Spleen (tissue), 11 donors: ENCODE measurements around the gene TMEM131L. TPM values are rescaled to one million over a fixed set of nuclear protein-coding genes. Genes with fewer than 3 reads are reported as not detected.

ENCODE experiments used
- DNase-seq: peaks from one replicate; pipeline ENCODE4 v3.0.0-alpha.2; 2020
- H3K27ac ChIP-seq, 8 donors: fragments of 200-600 bp; sonication (generic) in 7 of 8; 1 replicate in 4 of 8; 2 replicates in 4 of 8; pipeline versions ENCODE4 v1.5.0 to v1.8.0; 2016 to 2021; ENCODE audit warnings: inconsistent platforms in 4 of 8, mild to moderate bottlenecking in 4 of 8, moderate library complexity in 1 of 8
- H3K27me3 ChIP-seq, 7 donors: fragments of 200-600 bp; sonication (generic) in 6 of 7; replicated peaks in 1 of 7; 1 replicate in 4 of 7; 2 replicates in 3 of 7; pipeline versions ENCODE4 v1.5.0 to v1.8.0; 2016 to 2021; ENCODE audit warnings: inconsistent platforms in 3 of 7, mild to moderate bottlenecking in 1 of 7
- H3K36me3 ChIP-seq, 6 donors: fragments of 200-600 bp; sonication (generic) in 5 of 6; 1 replicate in 4 of 6; 2 replicates in 2 of 6; pipeline versions ENCODE4 v1.5.0 to v1.8.0; 2016 to 2021; ENCODE audit warnings: inconsistent platforms in 2 of 6
- H3K4me1 ChIP-seq, 6 donors: fragments of 200-600 bp; sonication (generic) in 5 of 6; 1 replicate in 3 of 6; 2 replicates in 3 of 6; pipeline versions ENCODE4 v1.5.0 to v1.8.0; 2016 to 2021; ENCODE audit warnings: inconsistent platforms in 3 of 6
- H3K4me3 ChIP-seq, 8 donors: fragments of 200-600 bp; sonication (generic) in 7 of 8; 1 replicate in 4 of 8; 2 replicates in 4 of 8; pipeline versions ENCODE4 v1.5.0 to v1.8.0; 2016 to 2021; ENCODE audit warnings: inconsistent platforms in 4 of 8, mild to moderate bottlenecking in 4 of 8, moderate library complexity in 2 of 8
- H3K9me3 ChIP-seq, 8 donors: fragments of 200-600 bp; sonication (generic) in 7 of 8; 1 replicate in 4 of 8; 2 replicates in 4 of 8; pipeline versions ENCODE4 v1.5.0 to v1.8.0; 2016 to 2021; ENCODE audit warnings: inconsistent platforms in 4 of 8
- POLR2A ChIP-seq, 3 donors: fragments of 450-650 bp; IDR thresholded peaks; one replicate each; pipeline ENCODE4 v1.5.1; 2017; ENCODE audit warnings: antibody characterized with exemption in 3 of 3, mild to moderate bottlenecking in 1 of 3
- POLR2AphosphoS5 ChIP-seq, 3 donors: sonication (generic); formaldehyde crosslinking; IDR thresholded peaks; one replicate each; pipeline ENCODE4 v1.5.1; 2017; ENCODE audit warnings: antibody characterized with exemption in 3 of 3
- WGBS, 5 donors: extraction: QIAGEN DNeasy Blood & Tissue Kit in 3 of 5; methylation state at CpG; one replicate each; pipeline versions ENCODE4 v1.1.5 to v1.1.7; 2013 to 2018; 5-methylcytosine and 5-hydroxymethylcytosine counted together
- intact Hi-C: fragments of 100-400 bp; cut with DNase I; formaldehyde crosslinking; loops from one replicate; pipeline ENCODE4 v1.15.0; 2023; ENCODE audit warnings: low total_unique reads
- polyA plus RNA-seq, 3 donors: library from polyadenylated mRNA; stranded (reverse); fragments of 200-250 nt; gene quantifications; one replicate each; pipeline ENCODE4 v1.2.1, GENCODE V29; 2013
- total RNA-seq, 7 donors: library from RNA; depleted of rRNA in 3 of 7; stranded (reverse); fragments of >200 nt in 3 of 7; fragmentation: NEBNext Ultra II Directional in 4 of 7; extraction: Animal tissue kit (Norgen Biotek cat#: 25700) in 4 of 7; gene quantifications; one replicate each; pipeline versions ENCODE4 v1.1.0 to v1.2.1, GENCODE V29; 2016 to 2021
- TF ChIP-seq, protein P1 (sequence below), 11 experiments: fragments of 200-600 bp in 7 of 11; fragments of 450-650 bp in 4 of 11; sonication (generic) in 4 of 11; IDR thresholded peaks in 8 of 11; conservative IDR thresholded peaks in 3 of 11; 1 replicate in 7 of 11; 2 replicates in 4 of 11; pipeline versions ENCODE4 v1.4.0 to v1.8.0; 2016 to 2021; ENCODE audit warnings: antibody characterized with exemption in 11 of 11, inconsistent platforms in 4 of 11, mild to moderate bottlenecking in 1 of 11
- donor health status: healthy with polysubstance abuse.
- donor health status: DM: no; HTN: no; CAD: no; lungs with moderate emphysema.
- donor health status: DM: no; HTN: no; CAD: no.
- donor health status: Bipolar disorder and iron deficiency.
- donor health status: healthy.
- donor health status: DM: no; HTN: no; CAD: no.
- donor health status: DM: yes; HTN: yes; CAD: no.

TMEM131L gene
- total and polyA plus RNA-seq, 10 donors: 20.9 to 105 (median 80.1) TPM

DNA sequence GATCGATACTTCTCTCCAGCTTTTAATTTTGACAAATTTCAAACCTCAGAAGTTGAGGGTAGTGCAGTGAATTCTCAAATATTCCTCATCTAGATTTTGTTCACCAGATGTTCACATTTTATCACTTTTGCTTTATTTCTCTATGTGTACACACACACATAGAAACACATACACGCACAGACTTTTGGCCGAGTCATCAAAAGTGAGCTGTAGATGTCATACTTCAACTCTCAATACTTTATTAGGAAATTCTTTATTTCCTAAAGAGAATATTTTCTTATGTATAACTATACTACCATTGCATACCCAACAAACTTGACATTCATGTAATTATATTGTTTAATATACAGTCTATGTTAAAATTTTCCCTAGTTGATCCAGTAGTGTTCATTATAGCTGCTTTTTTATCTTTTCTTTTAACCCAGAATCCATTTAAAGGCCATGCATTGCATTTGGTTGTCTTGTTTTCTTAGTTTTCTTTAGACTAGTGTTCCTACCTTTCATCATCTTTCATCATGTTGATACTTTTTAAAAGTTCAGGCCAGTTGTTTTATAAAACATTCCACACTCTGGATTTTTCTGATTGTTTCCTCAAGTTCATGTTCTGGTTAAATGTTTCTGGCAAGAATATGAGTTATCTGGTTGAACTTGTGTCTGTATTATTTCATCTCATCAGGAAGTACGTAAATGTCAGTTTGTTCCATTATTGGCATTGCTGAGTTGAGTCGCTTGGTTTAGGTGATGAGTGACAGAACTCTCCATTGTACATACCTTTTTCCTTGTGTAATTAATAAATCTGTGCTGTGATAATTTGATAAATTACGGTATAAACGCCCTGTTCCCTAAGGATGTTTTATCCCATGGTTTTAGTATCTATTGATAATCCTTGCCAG, 123.8 kb downstream of the TMEM131L start:
- TF ChIP-seq POLR2AphosphoS5 (IDR thresholded peaks at IDR 0.05) (no peak), POLR2A (IDR thresholded peaks at IDR 0.05) (no peak)
- TF ChIP-seq, protein P1, sequence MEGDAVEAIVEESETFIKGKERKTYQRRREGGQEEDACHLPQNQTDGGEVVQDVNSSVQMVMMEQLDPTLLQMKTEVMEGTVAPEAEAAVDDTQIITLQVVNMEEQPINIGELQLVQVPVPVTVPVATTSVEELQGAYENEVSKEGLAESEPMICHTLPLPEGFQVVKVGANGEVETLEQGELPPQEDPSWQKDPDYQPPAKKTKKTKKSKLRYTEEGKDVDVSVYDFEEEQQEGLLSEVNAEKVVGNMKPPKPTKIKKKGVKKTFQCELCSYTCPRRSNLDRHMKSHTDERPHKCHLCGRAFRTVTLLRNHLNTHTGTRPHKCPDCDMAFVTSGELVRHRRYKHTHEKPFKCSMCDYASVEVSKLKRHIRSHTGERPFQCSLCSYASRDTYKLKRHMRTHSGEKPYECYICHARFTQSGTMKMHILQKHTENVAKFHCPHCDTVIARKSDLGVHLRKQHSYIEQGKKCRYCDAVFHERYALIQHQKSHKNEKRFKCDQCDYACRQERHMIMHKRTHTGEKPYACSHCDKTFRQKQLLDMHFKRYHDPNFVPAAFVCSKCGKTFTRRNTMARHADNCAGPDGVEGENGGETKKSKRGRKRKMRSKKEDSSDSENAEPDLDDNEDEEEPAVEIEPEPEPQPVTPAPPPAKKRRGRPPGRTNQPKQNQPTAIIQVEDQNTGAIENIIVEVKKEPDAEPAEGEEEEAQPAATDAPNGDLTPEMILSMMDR (IDR thresholded peaks at IDR 0.05 in 8 of 11, conservative IDR thresholded peaks at IDR 0.05 in 3 of 11): no peak
- intact Hi-C loops: no loop called here
- no peak for DNase-seq
- Histone ChIP-seq H3K4me3 (no peak overlapping the region), H3K27me3 (no peaks in the 10 kb centered on the region), H3K27ac (no peak overlapping the region), H3K4me1 (peaks cover 0 to 4% (median 0%) of the 10 kb centered on the region in 6 donors), H3K9me3 (no peaks in the 10 kb centered on the region), H3K36me3 (peaks cover 5 to 100% (median 90%) of the 10 kb centered on the region in 6 donors)
- 69 to 98% (median 85%) methylated on average over 7 of the region's 7 CpGs for WGBS, 5 donors

DNA sequence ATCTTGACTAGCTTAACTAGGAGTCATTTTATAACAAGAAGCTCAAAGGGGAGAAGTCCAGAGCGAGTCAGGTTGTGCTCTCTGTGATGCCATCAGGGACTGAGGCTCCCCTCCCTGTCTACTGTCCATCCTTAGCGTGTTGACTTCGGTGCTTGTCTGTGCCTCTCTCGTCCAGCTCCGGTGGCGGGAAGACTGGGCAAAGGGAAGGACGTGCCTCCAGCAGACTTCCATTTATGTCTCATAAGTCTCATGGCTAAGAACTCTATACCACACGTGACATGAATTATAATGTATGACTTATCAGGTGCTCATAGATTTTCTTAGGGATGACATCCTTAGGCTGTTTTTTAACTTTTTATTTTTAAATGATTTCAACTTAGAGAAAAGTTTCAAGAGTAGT, 125.3 kb downstream of the TMEM131L start:
- peaks cover 5 to 100% (median 89%) of the 10 kb centered on the region in 6 donors for H3K36me3 ChIP-seq
- TF ChIP-seq POLR2AphosphoS5 (IDR thresholded peaks at IDR 0.05): peak in 2 of 3 donors; percentile 21 to 24
- no peak for TF ChIP-seq POLR2A (IDR thresholded peaks at IDR 0.05)
- TF ChIP-seq, protein P1 (IDR thresholded peaks at IDR 0.05 in 8 of 11, conservative IDR thresholded peaks at IDR 0.05 in 3 of 11): no peak
- no peak for DNase-seq
- WGBS, 5 donors: 80 to 97% (median 92%) methylated on average over 8 of the region's 8 CpGs
- no peaks in the 10 kb centered on the region for H3K27me3 ChIP-seq
- no peak overlapping the region for H3K27ac ChIP-seq
- intact Hi-C loops: no loop called here
- H3K9me3 ChIP-seq: no peaks in the 10 kb centered on the region
- H3K4me3 ChIP-seq: no peak overlapping the region
- no peaks in the 10 kb centered on the region for H3K4me1 ChIP-seq

DNA sequence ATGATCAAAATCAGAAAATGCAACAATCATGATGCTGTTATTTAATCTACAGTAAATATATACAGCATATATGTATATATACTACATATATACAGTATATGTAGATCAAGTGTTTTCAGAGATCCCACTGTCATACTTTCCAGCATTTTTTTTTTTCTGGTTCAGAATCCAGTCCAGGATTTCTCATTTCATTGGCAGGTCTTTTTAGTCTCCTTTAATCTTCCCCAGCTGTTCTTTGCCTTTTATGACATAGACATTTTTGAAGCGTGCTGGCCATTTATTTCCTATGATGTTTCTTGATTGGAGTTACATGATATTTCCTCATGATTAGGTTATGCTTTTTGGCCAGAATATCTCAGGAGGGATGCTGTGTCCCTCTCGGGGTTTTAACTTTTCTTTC, 125.9 kb downstream of the TMEM131L start:
- H3K4me3 ChIP-seq: no peak overlapping the region
- 91 to 97% (median 92%) methylated on average over 2 of the region's 2 CpGs for WGBS, 5 donors
- TF ChIP-seq, protein P1 (IDR thresholded peaks at IDR 0.05 in 8 of 11, conservative IDR thresholded peaks at IDR 0.05 in 3 of 11): no peak
- TF ChIP-seq POLR2AphosphoS5 (IDR thresholded peaks at IDR 0.05) (no peak), POLR2A (IDR thresholded peaks at IDR 0.05) (no peak)
- no peaks in the 10 kb centered on the region for H3K9me3 ChIP-seq
- H3K36me3 ChIP-seq: peaks cover 5 to 100% (median 90%) of the 10 kb centered on the region in 6 donors
- H3K27ac ChIP-seq: no peak overlapping the region
- H3K27me3 ChIP-seq: no peaks in the 10 kb centered on the region
- no peak for DNase-seq
- no peaks in the 10 kb centered on the region for H3K4me1 ChIP-seq
- intact Hi-C loops: no loop called here

DNA sequence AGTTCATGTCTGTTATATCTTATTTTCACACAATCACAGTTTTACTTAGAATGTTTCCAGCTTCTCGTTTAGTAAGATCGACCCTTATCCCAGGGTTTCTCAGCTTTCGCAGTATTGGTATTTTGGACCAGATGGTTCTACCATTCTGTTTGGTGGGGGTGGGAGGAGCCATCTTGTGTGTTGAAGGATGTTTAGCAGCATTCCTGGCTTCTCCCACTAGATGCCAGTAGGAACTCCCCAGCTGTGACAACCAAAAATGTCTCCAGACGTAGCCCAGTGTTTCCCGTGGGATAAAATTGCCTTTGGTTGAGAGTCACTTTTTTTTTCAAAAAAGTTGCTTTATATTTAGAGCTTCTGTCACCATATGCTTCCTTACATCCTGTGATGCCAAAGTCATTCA, 127.0 kb downstream of the TMEM131L start:
- Histone ChIP-seq H3K36me3 (peaks cover 5 to 100% (median 89%) of the 10 kb centered on the region in 6 donors), H3K27me3 (no peaks in the 10 kb centered on the region), H3K4me3 (no peak overlapping the region), H3K9me3 (no peaks in the 10 kb centered on the region), H3K27ac (no peak overlapping the region), H3K4me1 (no peaks in the 10 kb centered on the region)
- intact Hi-C loops: no loop called here
- 86 to 93% (median 91%) methylated on average over 5 of the region's 5 CpGs for WGBS, 5 donors
- DNase-seq: no peak
- TF ChIP-seq POLR2AphosphoS5 (IDR thresholded peaks at IDR 0.05): no peak
- TF ChIP-seq, protein P1 (IDR thresholded peaks at IDR 0.05 in 8 of 11, conservative IDR thresholded peaks at IDR 0.05 in 3 of 11): no peak
- TF ChIP-seq POLR2A (IDR thresholded peaks at IDR 0.05): no peak
